Stomach (tissue), 4 donors: ENCODE data around the gene FMO4.
"Not testable (repeated sequence)": the region's sequence is repeated elsewhere in the genome, so short reads cannot be mapped to it uniquely, and the experiment has no call there.

Experiments
- CTCF ChIP-seq, 7 experiments: fragments of 450-650 bp in 4 of 7; fragments of 200-600 bp in 3 of 7; sonication (generic) in 3 of 7; IDR thresholded peaks; one replicate each; pipeline ENCODE4 v1.5.1; 2016 to 2019; ENCODE audit warnings: antibody characterized with exemption in 7 of 7, control low read depth in 2 of 7, mild to moderate bottlenecking in 1 of 7
- POLR2A ChIP-seq, 4 donors: fragments of 450-650 bp; IDR thresholded peaks; one replicate each; pipeline ENCODE4 v1.6.1; 2016; ENCODE audit warnings: antibody characterized with exemption in 4 of 4, control low read depth in 2 of 4, mild to moderate bottlenecking in 1 of 4, moderate library complexity in 1 of 4
- POLR2AphosphoS5 ChIP-seq, 3 donors: sonication (generic); formaldehyde crosslinking; IDR thresholded peaks; one replicate each; pipeline ENCODE4 v1.6.1; 2016; ENCODE audit warnings: antibody characterized with exemption in 3 of 3

- TF ChIP-seq POLR2A, CTCF, POLR2AphosphoS5 (IDR thresholded peaks at IDR 0.05): not testable (repeated sequence)
Measured at GRCh38 chr1:171373357-171374122, 59.6 kb downstream of the FMO4 start.
